Cardiac fibroblast (primary cell): ENCODE results near the gene ROPN1L.

Experiments
- DNase-seq, 2 donors: peaks; one replicate each; pipeline versions ENCODE4 v3.0.0 to v3.0.0-alpha.2; 2010; ENCODE audit warnings: low read depth in 2 of 2
- H3K4me3 ChIP-seq, 2 donors: replicated peaks in 1 of 2; 1 replicate in 1 of 2; 2 replicates in 1 of 2; pipeline ENCODE4 v1.5.1; 2011; ENCODE audit warnings: low read depth in 2 of 2, low read length in 2 of 2, mild to moderate bottlenecking in 2 of 2, moderate library complexity in 1 of 2
- CTCF ChIP-seq: IDR thresholded peaks from one replicate; pipeline ENCODE4 v1.5.1; 2011; ENCODE audit warnings: low read depth, mild to moderate bottlenecking, low read length, inconsistent platforms

Gene ROPN1L

GRCh38 chr5:10503321-10503720 lies 61.6 kb downstream of the ROPN1L start:
- no peak for TF ChIP-seq CTCF
- DNase-seq = no peak
- no peak overlapping the region for H3K4me3 ChIP-seq

GRCh38 chr5:10503997-10504793 lies 62.5 kb downstream of the ROPN1L start:
- TF ChIP-seq CTCF = no peak
- no peak overlapping the region for H3K4me3 ChIP-seq
- DNase-seq = no peak

GRCh38 chr5:10505517-10506095 lies 63.9 kb downstream of the ROPN1L start:
- H3K4me3 ChIP-seq = no peak overlapping the region
- DNase-seq = no peak
- no peak for TF ChIP-seq CTCF

- no peak for TF ChIP-seq CTCF
These were observed 64.9 kb downstream of the ROPN1L start for GRCh38 chr5:10506535-10506934.

GRCh38 chr5:10507575-10508096 lies 66.0 kb downstream of the ROPN1L start:
- H3K4me3 ChIP-seq = no peak overlapping the region
- TF ChIP-seq CTCF = no peak
- no peak for DNase-seq

More at GRCh38 chr5:10506535-10506934, 64.9 kb downstream of the ROPN1L start:
- no peak for DNase-seq
- H3K4me3 ChIP-seq = no peak overlapping the region

- DNase-seq = no peak
- TF ChIP-seq CTCF = no peak
- H3K4me3 ChIP-seq = no peak overlapping the region
These were observed 67.9 kb downstream of the ROPN1L start for GRCh38 chr5:10509575-10509974.
